ENCODE measurements around the gene ZNF680. TPM values are rescaled to one million over a fixed set of nuclear protein-coding genes. Genes with fewer than 3 reads are reported as not detected.
"Not testable (repeated sequence)": the region's sequence is repeated elsewhere in the genome, so short reads cannot be mapped to it uniquely, and the experiment has no call there.

The ZNF680 gene
- total RNA-seq, 1 donor from 2014 or later: 73.6 TPM

- DNase-seq: no peak
Observed at GRCh38 chr7:64555046-64555445, 7.8 kb downstream of the ZNF680 start.

GRCh38 chr7:64554188-64554587 is 8.7 kb downstream of the ZNF680 start:
- DNase-seq: not testable (repeated sequence)

GRCh38 chr7:64551375-64552142 is 11.3 kb downstream of the ZNF680 start:
- DNase-seq: no peak

- no peak for DNase-seq
Observed at GRCh38 chr7:64544010-64544409, 18.9 kb downstream of the ZNF680 start.

- no peak for DNase-seq
Observed at GRCh38 chr7:64541438-64542359, 21.2 kb downstream of the ZNF680 start.

- no peak for DNase-seq
Observed at GRCh38 chr7:64533756-64534155, 29.1 kb downstream of the ZNF680 start.

- DNase-seq: no peak
Observed at GRCh38 chr7:64528770-64529169, 34.1 kb downstream of the ZNF680 start.

GRCh38 chr7:64521409-64521984 is 41.4 kb downstream of the ZNF680 start:
- DNase-seq: no peak

- no peak for DNase-seq
Observed at GRCh38 chr7:64516451-64516850, 46.4 kb downstream of the ZNF680 start.

- no peak for DNase-seq
Observed at GRCh38 chr7:64515781-64516180, 47.1 kb downstream of the ZNF680 start.

GRCh38 chr7:64515330-64515729 is 47.5 kb downstream of the ZNF680 start:
- DNase-seq: no peak

- no peak for DNase-seq
Observed at GRCh38 chr7:64509583-64509982, 53.3 kb downstream of the ZNF680 start.

GRCh38 chr7:64504581-64505120 is 58.2 kb downstream of the ZNF680 start:
- no peak for DNase-seq

GRCh38 chr7:64498270-64498669 is 64.6 kb downstream of the ZNF680 start:
- no peak for DNase-seq

GRCh38 chr7:64494912-64495461 is 67.9 kb downstream of the ZNF680 start:
- no peak for DNase-seq

GRCh38 chr7:64485623-64486022 is 77.2 kb downstream of the ZNF680 start:
- DNase-seq: no peak

Other genes with a start within 250 kb of the ZNF680 start
- gene ZNF736, start 249.1 kb downstream of the ZNF680 start, total RNA-seq: 63.8 TPM
- 15.0 TPM for gene ZNF107, start 103.1 kb upstream of the ZNF680 start, total RNA-seq
- 65.0 TPM for gene ZNF138, start 231.4 kb upstream of the ZNF680 start, total RNA-seq